ENCODE data around the gene RAB33A. TPM values are rescaled to one million over a fixed set of nuclear protein-coding genes. Genes with fewer than 3 reads are reported as not detected.

RAB33A gene
- total and polyA plus RNA-seq, 9 of the 15 experiments (the other 6 are each of a cell fraction or from before 2014, with no cell fraction given), result 0.04 to 0.20 (median 0.06) TPM; not detected in 4

DNA sequence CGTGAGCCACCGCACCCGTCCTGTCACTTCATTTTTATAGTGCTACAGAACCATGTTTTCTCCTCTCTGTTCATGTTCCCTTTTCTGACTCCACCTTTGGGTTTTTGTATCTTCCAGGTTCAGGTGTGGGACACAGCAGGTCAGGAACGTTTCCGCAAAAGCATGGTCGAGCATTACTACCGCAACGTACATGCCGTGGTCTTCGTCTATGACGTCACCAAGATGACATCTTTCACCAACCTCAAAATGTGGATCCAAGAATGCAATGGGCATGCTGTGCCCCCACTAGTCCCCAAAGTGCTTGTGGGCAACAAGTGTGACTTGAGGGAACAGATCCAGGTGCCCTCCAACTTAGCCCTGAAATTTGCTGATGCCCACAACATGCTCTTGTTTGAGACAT is 12.4 kb downstream of the RAB33A start:
- Histone ChIP-seq H3K36me3 (ENCODE audit: control insufficient read depth, insufficient read depth, low read length) (no peaks in the 10 kb centered on the region), H3K9me3 (replicated peaks; ENCODE audit: control insufficient read depth, insufficient read depth, low read depth, low read length) (no peaks in the 10 kb centered on the region), H4K20me1 (replicated peaks; ENCODE audit: control insufficient read depth, insufficient read depth, low read length) (peaks cover 8% of the 10 kb centered on the region), H2AFZ (ENCODE audit: low read depth, low read length) (no peak overlapping the region), H3K27ac (ENCODE audit: extremely low read depth, low read depth, low read length) (no peak overlapping the region), H3K79me2 (ENCODE audit: control insufficient read depth, insufficient read depth, low read length) (no peaks in the 10 kb centered on the region), H3K4me2 (ENCODE audit: insufficient read depth, low read length) (no peak overlapping the region), H3K4me1 (replicated peaks in 1 of 2; ENCODE audit: control insufficient read depth in 2 of 2, insufficient read depth in 2 of 2, low read length in 2 of 2) (peaks cover 2 to 13% of the 10 kb centered on the region in 2 experiments; a peak in 4 of 5 replicates), H3K9me1 (ENCODE audit: control insufficient read depth, insufficient read depth, low read length) (peaks cover 2% of the 10 kb centered on the region), H3K4me3 (no peak overlapping the region), H3K27me3 (ENCODE audit: control insufficient read depth in 2 of 2, insufficient read depth in 2 of 2, low read length in 2 of 2) (0 out of 5 replicates have a peak, but pooled peaks cover 0 to 4% of the 10 kb centered on the region in 2 experiments), H3K9ac (ENCODE audit: insufficient read depth in 1 of 2, low read depth in 2 of 2, low read length in 2 of 2) (no peak overlapping the region; a peak in 1 of 4 replicates)
- 43% methylated on average over 7 of the region's 11 CpGs for WGBS (ENCODE audit: insufficient coverage, low coverage, missing lambda C conversion rate)
- DNase-seq (ENCODE audit: extremely low read depth in 1 of 4, low spot score in 3 of 4), result no peak
- POLR2A ChIA-PET, result no interaction called here
- BruUV-seq (replicated peaks), result no TSS peak
- ATAC-seq, result no peak
- intact Hi-C loops (cut with micrococcal nuclease), result no loop called here
- in situ Hi-C loops (cut with MboI), result no loop called here
- CTCF ChIA-PET (ENCODE audit: low intra/inter-chr PET ratio), result no interaction called here
- TF ChIP-seq, protein P1, sequence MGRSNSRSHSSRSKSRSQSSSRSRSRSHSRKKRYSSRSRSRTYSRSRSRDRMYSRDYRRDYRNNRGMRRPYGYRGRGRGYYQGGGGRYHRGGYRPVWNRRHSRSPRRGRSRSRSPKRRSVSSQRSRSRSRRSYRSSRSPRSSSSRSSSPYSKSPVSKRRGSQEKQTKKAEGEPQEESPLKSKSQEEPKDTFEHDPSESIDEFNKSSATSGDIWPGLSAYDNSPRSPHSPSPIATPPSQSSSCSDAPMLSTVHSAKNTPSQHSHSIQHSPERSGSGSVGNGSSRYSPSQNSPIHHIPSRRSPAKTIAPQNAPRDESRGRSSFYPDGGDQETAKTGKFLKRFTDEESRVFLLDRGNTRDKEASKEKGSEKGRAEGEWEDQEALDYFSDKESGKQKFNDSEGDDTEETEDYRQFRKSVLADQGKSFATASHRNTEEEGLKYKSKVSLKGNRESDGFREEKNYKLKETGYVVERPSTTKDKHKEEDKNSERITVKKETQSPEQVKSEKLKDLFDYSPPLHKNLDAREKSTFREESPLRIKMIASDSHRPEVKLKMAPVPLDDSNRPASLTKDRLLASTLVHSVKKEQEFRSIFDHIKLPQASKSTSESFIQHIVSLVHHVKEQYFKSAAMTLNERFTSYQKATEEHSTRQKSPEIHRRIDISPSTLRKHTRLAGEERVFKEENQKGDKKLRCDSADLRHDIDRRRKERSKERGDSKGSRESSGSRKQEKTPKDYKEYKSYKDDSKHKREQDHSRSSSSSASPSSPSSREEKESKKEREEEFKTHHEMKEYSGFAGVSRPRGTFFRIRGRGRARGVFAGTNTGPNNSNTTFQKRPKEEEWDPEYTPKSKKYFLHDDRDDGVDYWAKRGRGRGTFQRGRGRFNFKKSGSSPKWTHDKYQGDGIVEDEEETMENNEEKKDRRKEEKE (IDR thresholded peaks at IDR 0.05; ENCODE audit: borderline replicate concordance in 1 of 2, control insufficient read depth in 1 of 2, low read depth in 2 of 2, low read length in 1 of 2), result no peak
- TF ChIP-seq ZFX (CRISPR knock-in tag; IDR thresholded peaks at IDR 0.05) (no peak), ATF1 (CRISPR knock-in tag; IDR thresholded peaks at IDR 0.05) (no peak), ATF1 (tag; IDR thresholded peaks at IDR 0.05) (peak; percentile 45), ZNF324 (CRISPR knock-in tag; IDR thresholded peaks at IDR 0.05) (no peak), FUS (optimal IDR thresholded peaks at IDR 0.05; ENCODE audit: low read depth, low read length) (no peak), CREM (IDR thresholded peaks at IDR 0.05; ENCODE audit: low read depth) (peak; percentile 45; the same call in 1 of the 2 replicates), PTBP1 (IDR thresholded peaks at IDR 0.05; ENCODE audit: low read depth, low read length) (no peak), FOXJ2 (tag; IDR thresholded peaks at IDR 0.05) (no peak), HSF4 (CRISPR knock-in tag; IDR thresholded peaks at IDR 0.05; ENCODE audit: borderline replicate concordance) (no peak), ATF7 (IDR thresholded peaks at IDR 0.05) (peak; percentile 23; the same call in 1 of the 2 replicates), HEY1 (CRISPR knock-in tag; IDR thresholded peaks at IDR 0.05; ENCODE audit: borderline replicate concordance) (no peak), GABPA (tag; conservative IDR thresholded peaks at IDR 0.05; ENCODE audit: low read depth) (0 out of 2 replicates have a peak, but pooled peaks have one; percentile 6), SMC3 (conservative IDR thresholded peaks at IDR 0.05; ENCODE audit: insufficient read depth, low read depth, low read length) (no peak)
- TF ChIP-seq, protein P2, sequence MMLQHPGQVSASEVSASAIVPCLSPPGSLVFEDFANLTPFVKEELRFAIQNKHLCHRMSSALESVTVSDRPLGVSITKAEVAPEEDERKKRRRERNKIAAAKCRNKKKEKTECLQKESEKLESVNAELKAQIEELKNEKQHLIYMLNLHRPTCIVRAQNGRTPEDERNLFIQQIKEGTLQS (IDR thresholded peaks at IDR 0.05), result peak; percentile 63
- TF ChIP-seq, protein P2 (CRISPR knock-in tag; conservative IDR thresholded peaks at IDR 0.05), result no peak
- TF ChIP-seq, protein P3, sequence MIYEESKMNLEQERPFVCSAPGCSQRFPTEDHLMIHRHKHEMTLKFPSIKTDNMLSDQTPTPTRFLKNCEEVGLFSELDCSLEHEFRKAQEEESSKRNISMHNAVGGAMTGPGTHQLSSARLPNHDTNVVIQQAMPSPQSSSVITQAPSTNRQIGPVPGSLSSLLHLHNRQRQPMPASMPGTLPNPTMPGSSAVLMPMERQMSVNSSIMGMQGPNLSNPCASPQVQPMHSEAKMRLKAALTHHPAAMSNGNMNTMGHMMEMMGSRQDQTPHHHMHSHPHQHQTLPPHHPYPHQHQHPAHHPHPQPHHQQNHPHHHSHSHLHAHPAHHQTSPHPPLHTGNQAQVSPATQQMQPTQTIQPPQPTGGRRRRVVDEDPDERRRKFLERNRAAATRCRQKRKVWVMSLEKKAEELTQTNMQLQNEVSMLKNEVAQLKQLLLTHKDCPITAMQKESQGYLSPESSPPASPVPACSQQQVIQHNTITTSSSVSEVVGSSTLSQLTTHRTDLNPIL (CRISPR knock-in tag; IDR thresholded peaks at IDR 0.05), result no peak
- no peak for FAIRE-seq

Measured in K562 (cell line).